H1 (cell line): ENCODE measurements around the gene PROX2. TPM values are rescaled to one million over a fixed set of nuclear protein-coding genes. Genes with fewer than 3 reads are reported as not detected.

Experiments
- ATF2 ChIP-seq: IDR thresholded peaks from 2 replicates; pipeline ENCODE4 v1.6.1; 2012; ENCODE audit warnings: low read length, inconsistent platforms
- BACH1 ChIP-seq: IDR thresholded peaks from 2 replicates; pipeline ENCODE4 v1.6.1; 2012; ENCODE audit warnings: low read length, improper control_type of control experiment
- CBX5 ChIP-seq: fragments of 300-800, 300-1000 bp; sonication (generic); IDR thresholded peaks from 2 replicates; pipeline ENCODE4 v1.7.1; 2016; ENCODE audit warnings: antibody characterized with exemption, low read length, low read depth
- CHD7 ChIP-seq: fragments of 300-600 bp; sonication (generic); IDR thresholded peaks from 2 replicates; pipeline ENCODE4 v1.7.1; 2012; ENCODE audit warnings: low read length, moderate library complexity, mild to moderate bottlenecking, inconsistent platforms; ENCODE audit not compliant: insufficient replicate concordance
- EGR1 ChIP-seq: IDR thresholded peaks from 2 replicates; pipeline ENCODE4 v1.6.1; 2011; ENCODE audit warnings: low read depth, low read length, borderline replicate concordance
- EP300 ChIP-seq, 2 experiments: IDR thresholded peaks; 1 replicate in 1 of 2; 2 replicates in 1 of 2; pipeline ENCODE4 v1.6.1; 2011 to 2012; ENCODE audit warnings: low read depth in 2 of 2, low read length in 2 of 2, mild to moderate bottlenecking in 2 of 2, borderline replicate concordance in 1 of 2, inconsistent platforms in 1 of 2, moderate library complexity in 1 of 2
- PHF8 ChIP-seq: fragments of 200-600 bp; sonication (generic); conservative IDR thresholded peaks from 2 replicates; pipeline ENCODE4 v1.7.1; 2012; ENCODE audit warnings: low read depth, mild to moderate bottlenecking, inconsistent platforms, low read length, moderate library complexity
- POU5F1 ChIP-seq: IDR thresholded peaks from 2 replicates; pipeline ENCODE4 v1.6.1; 2011; ENCODE audit warnings: low read depth, mild to moderate bottlenecking, low read length, moderate library complexity
- SP4 ChIP-seq: IDR thresholded peaks from 2 replicates; pipeline ENCODE4 v1.6.1; 2012; ENCODE audit warnings: low read length, inconsistent platforms
- TAF1 ChIP-seq: IDR thresholded peaks from 2 replicates; pipeline ENCODE4 v1.6.1; 2011; ENCODE audit warnings: mild to moderate bottlenecking, low read depth, low read length
- TBP ChIP-seq: IDR thresholded peaks from 2 replicates; pipeline ENCODE4 v1.6.1; 2011; ENCODE audit warnings: low read depth, low read length, improper control_type of control experiment
- polyA plus RNA-seq, 7 experiments: library from polyadenylated mRNA; depleted of rRNA in 3 of 7; stranded (reverse) in 5 of 7; unstranded in 2 of 7; fragments of >200 nt in 5 of 7; fragments of 200-250 nt in 2 of 7; gene quantifications; 1 replicate in 5 of 7; 2 replicates in 1 of 7; 4 replicates in 1 of 7; pipeline versions ENCODE4 v1.2.1 to v1.2.3, GENCODE V29; 2011 to 2013; ENCODE audit warnings: missing spikeins in 2 of 7, mixed read lengths in 2 of 7
- total RNA-seq: library from RNA; stranded (reverse); fragmentation: NEBNext Ultra II Directional; extraction: Animal tissue kit (Norgen Biotek cat#: 25700); gene quantifications from 2 replicates; pipeline ENCODE4 v1.2.1, GENCODE V29; 2021

Gene PROX2
- total and polyA plus RNA-seq, 2 of the 8 experiments (the other 6 are each of a cell fraction or from before 2014, with no cell fraction given): 0.03 TPM; not detected in 1

- TF ChIP-seq CHD7: no peak
- no peak for TF ChIP-seq PHF8
- no peak for TF ChIP-seq POU5F1
- TF ChIP-seq TBP: no peak
- TF ChIP-seq EP300 (IDR thresholded peaks at IDR 0.05; ENCODE audit: borderline replicate concordance in 1 of 2, low read depth in 2 of 2, low read length in 2 of 2): no peak
- no peak for TF ChIP-seq TAF1
- TF ChIP-seq BACH1: no peak
- no peak for TF ChIP-seq ATF2
- TF ChIP-seq CBX5: no peak
- no peak for TF ChIP-seq SP4
- no peak for TF ChIP-seq EGR1
Observed at GRCh38 chr14:74832849-74833248, 43.1 kb downstream of the PROX2 start (continued).
